ENCODE measurements around the gene ASL.
"Not testable (repeated sequence)": the region's sequence is repeated elsewhere in the genome, so short reads cannot be mapped to it uniquely, and the experiment has no call there.

The ASL gene

GRCh38 chr7:66075590-66076461 is at the start of gene ASL:
Gene ASL (plus strand): TSS chr7:66075819. CDS start chr7:66076082, 263 bp downstream.
- DNase-seq = peak; percentile 91 to 93

GRCh38 chr7:66028342-66028741 is 47.3 kb upstream of the ASL start:
- DNase-seq = not testable (repeated sequence)

- no peak for DNase-seq
Measured at GRCh38 chr7:66033471-66034385, 41.9 kb upstream of the ASL start.

- not testable (repeated sequence) for DNase-seq
Measured at GRCh38 chr7:66034436-66035010, 41.1 kb upstream of the ASL start.

GRCh38 chr7:66036382-66036781 is 39.2 kb upstream of the ASL start:
- DNase-seq = no peak

- no peak for DNase-seq
Measured at GRCh38 chr7:66036788-66037187, 38.8 kb upstream of the ASL start.

GRCh38 chr7:66039094-66039670 is 36.4 kb upstream of the ASL start:
- DNase-seq = no peak

- peak; percentile 30 to 35 for DNase-seq
Measured at GRCh38 chr7:66043681-66044497, 31.7 kb upstream of the ASL start.

- not testable (repeated sequence) for DNase-seq
Measured at GRCh38 chr7:66044498-66044854, 31.1 kb upstream of the ASL start.

- no peak for DNase-seq
Measured at GRCh38 chr7:66047426-66047825, 28.2 kb upstream of the ASL start.

- not testable (repeated sequence) for DNase-seq
Measured at GRCh38 chr7:66049886-66050285, 25.7 kb upstream of the ASL start.

GRCh38 chr7:66050337-66050957 is 25.2 kb upstream of the ASL start:
- DNase-seq = no peak

- DNase-seq = no peak
Measured at GRCh38 chr7:66050990-66051448, 24.6 kb upstream of the ASL start.

- DNase-seq = no peak
Measured at GRCh38 chr7:66052447-66052846, 23.2 kb upstream of the ASL start.

- no peak for DNase-seq
Measured at GRCh38 chr7:66054063-66054462, 21.6 kb upstream of the ASL start.

- DNase-seq = no peak
Measured at GRCh38 chr7:66055321-66055956, 20.2 kb upstream of the ASL start.

- DNase-seq = no peak
Measured at GRCh38 chr7:66060796-66061195, 14.8 kb upstream of the ASL start.

GRCh38 chr7:66069732-66070131 is 5.9 kb upstream of the ASL start:
- DNase-seq = no peak

- DNase-seq = no peak
Measured at GRCh38 chr7:66070222-66070621, 5.4 kb upstream of the ASL start.

GRCh38 chr7:66072208-66072607 is 3.4 kb upstream of the ASL start:
- not testable (repeated sequence) for DNase-seq
